ENCODE results near the gene PSMD14.
"Not testable (repeated sequence)": the region's sequence is repeated elsewhere in the genome, so short reads cannot be mapped to it uniquely, and the experiment has no call there.

Gene PSMD14

GRCh38 chr2:161308178-161308955, at the start of gene PSMD14:
Gene PSMD14, plus strand, starts transcription at chr2:161308425. Its CDS starts 10,401 bp downstream, at chr2:161318826.
- Histone ChIP-seq H3K27ac (peak within 1 kb of the TSS; percentile 78 to 89), H3K4me3 (peak within 1 kb of the TSS; percentile 90)
- DNase-seq (ENCODE audit: low spot score), result peak; percentile 96
- TF ChIP-seq CTCF (IDR thresholded peaks at IDR 0.05), result no peak

DNA sequence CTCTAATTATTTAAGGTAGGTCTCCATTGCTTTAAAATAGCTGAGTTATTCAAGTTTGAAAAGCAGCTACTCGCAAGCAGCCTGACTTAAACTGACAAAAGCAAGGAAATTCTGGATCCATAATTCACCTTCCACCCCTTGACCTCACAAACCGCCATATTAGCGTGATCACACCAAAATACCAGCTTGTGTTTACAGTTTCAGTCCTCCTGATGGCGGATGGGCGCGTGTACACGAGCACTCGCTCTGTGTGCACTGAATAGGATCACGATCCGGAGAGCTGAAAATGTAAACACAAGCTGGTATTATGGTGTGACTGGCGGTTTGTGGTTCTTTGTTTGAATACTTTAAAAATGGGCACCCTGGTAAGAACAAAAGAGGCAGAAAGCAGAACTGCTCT, 42.4 kb upstream of the PSMD14 start:
- Histone ChIP-seq H3K4me3 (no peak overlapping the region), H3K27ac (no peak overlapping the region)
- DNase-seq (ENCODE audit: low spot score), result no peak
- TF ChIP-seq CTCF (IDR thresholded peaks at IDR 0.05), result no peak

- TF ChIP-seq CTCF (IDR thresholded peaks at IDR 0.05), result no peak
- Histone ChIP-seq H3K4me3 (no peak overlapping the region), H3K27ac (no peak overlapping the region)
- DNase-seq (ENCODE audit: low spot score), result no peak
Observed at GRCh38 chr2:161269111-161269510, 39.1 kb upstream of the PSMD14 start.

DNA sequence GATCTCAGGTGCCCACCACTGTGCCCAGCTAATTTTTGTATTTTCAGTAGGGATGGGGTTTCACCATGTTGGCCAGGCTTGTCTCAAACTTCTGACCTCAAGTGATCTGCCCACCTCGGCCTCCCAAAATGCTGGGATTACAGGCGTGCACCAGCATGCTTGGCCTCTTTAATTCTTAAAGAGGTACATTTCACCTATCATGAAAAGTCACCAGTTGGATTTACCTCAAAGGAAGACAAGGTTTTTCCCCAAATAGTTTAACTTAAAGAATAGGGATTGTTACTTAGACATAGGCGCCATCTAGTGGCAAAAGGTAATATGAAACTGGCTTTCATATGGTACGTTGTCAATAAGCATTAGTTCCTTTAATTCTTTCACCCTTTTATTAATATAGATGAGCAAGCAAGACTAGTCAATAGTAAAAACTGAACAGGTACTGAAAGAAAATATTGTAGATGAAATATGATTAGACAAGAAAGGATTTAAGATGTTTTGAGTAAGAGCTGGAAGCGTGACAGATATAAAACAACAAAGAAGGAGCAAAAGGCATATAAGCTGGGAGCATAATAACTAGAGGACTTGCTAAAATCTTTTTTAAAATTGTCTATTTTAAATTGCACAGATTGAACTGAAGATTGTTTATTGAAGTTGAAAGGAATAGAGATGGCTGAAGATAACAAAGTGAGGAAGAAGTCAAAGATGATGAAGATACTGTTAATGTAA, 35.0 kb upstream of the PSMD14 start:
- no peak overlapping the region for H3K4me3 ChIP-seq
- DNase-seq (ENCODE audit: low spot score), result no peak
- no peak overlapping the region for H3K27ac ChIP-seq
- TF ChIP-seq CTCF (IDR thresholded peaks at IDR 0.05), result peak; percentile 57

GRCh38 chr2:161278564-161279229, 29.5 kb upstream of the PSMD14 start:
- not testable (repeated sequence) for H3K27ac ChIP-seq; DNase-seq (ENCODE audit: low spot score); H3K4me3 ChIP-seq

GRCh38 chr2:161279230-161279815, 28.9 kb upstream of the PSMD14 start:
- H3K27ac ChIP-seq; DNase-seq (ENCODE audit: low spot score); H3K4me3 ChIP-seq: not testable (repeated sequence)

GRCh38 chr2:161280906-161281323, 27.3 kb upstream of the PSMD14 start:
- DNase-seq (ENCODE audit: low spot score), result peak; percentile 78
- H3K4me3 ChIP-seq, H3K27ac ChIP-seq: not testable (repeated sequence)

- not testable (repeated sequence) for DNase-seq (ENCODE audit: low spot score)
Observed at GRCh38 chr2:161281615-161282310, 26.5 kb upstream of the PSMD14 start.

GRCh38 chr2:161282311-161282644, 25.9 kb upstream of the PSMD14 start:
- not testable (repeated sequence) for H3K4me3 ChIP-seq; DNase-seq (ENCODE audit: low spot score); H3K27ac ChIP-seq

More at GRCh38 chr2:161281615-161282310, 26.5 kb upstream of the PSMD14 start:
- H3K4me3 ChIP-seq, H3K27ac ChIP-seq: not testable (repeated sequence)
